Measurements from ENCODE around the gene CYLD. TPM values are rescaled to one million over a fixed set of nuclear protein-coding genes. Genes with fewer than 3 reads are reported as not detected.

CYLD gene
- total RNA-seq, 2 experiments from 2014 or later = 7.4 to 14.9 TPM

DNA sequence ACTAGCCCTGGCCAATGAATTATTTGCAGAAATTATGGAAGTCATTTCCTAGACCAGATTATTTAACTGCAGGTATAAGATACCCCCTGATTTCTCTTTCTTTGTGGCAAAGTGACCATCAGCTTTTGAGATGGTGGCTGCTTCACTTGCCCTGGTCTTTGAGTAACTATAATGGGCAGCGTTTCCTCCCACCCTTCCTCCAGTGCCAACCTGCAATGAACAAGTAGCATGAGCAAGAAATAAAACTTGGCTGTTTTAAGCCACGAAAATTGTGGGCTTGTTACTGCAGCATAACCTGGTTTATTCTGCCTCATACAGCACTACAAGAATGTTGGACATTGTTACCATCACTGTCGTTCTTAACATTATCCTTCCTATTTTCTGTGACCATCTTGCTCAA lies 105.3 kb downstream of the CYLD start:
- no TSS peak for BruUV-seq (replicated peaks)
- ChIA-PET POLR2A (no interaction called here), CTCF (ENCODE audit: unreplicated experiment) (no interaction called here)
- H3K79me2 ChIP-seq (ENCODE audit: insufficient read depth, low read depth, low read length) = no peaks in the 10 kb centered on the region
- no peak for DNase-seq (ENCODE audit: low spot score)
- H2AFZ ChIP-seq (ENCODE audit: low read length) = no peak overlapping the region
- no peak overlapping the region for H3K4me2 ChIP-seq (ENCODE audit: low read length)
- no peak overlapping the region for H3K27ac ChIP-seq (ENCODE audit: low read depth, low read length, poor library complexity, severe bottlenecking)
- no peak for TF ChIP-seq EZH2phosphoT487 (IDR thresholded peaks at IDR 0.05; ENCODE audit: borderline replicate concordance, low read depth, low read length)
- TF ChIP-seq, protein P1, sequence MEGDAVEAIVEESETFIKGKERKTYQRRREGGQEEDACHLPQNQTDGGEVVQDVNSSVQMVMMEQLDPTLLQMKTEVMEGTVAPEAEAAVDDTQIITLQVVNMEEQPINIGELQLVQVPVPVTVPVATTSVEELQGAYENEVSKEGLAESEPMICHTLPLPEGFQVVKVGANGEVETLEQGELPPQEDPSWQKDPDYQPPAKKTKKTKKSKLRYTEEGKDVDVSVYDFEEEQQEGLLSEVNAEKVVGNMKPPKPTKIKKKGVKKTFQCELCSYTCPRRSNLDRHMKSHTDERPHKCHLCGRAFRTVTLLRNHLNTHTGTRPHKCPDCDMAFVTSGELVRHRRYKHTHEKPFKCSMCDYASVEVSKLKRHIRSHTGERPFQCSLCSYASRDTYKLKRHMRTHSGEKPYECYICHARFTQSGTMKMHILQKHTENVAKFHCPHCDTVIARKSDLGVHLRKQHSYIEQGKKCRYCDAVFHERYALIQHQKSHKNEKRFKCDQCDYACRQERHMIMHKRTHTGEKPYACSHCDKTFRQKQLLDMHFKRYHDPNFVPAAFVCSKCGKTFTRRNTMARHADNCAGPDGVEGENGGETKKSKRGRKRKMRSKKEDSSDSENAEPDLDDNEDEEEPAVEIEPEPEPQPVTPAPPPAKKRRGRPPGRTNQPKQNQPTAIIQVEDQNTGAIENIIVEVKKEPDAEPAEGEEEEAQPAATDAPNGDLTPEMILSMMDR (conservative IDR thresholded peaks at IDR 0.05; ENCODE audit: low read length) = no peak
- no peaks in the 10 kb centered on the region for H3K36me3 ChIP-seq (ENCODE audit: insufficient read depth, low read length)
- no peaks in the 10 kb centered on the region for H4K20me1 ChIP-seq (ENCODE audit: insufficient read depth, low read length)
- H3K4me1 ChIP-seq (ENCODE audit: insufficient read depth, low read length, poor library complexity, severe bottlenecking) = no peaks in the 10 kb centered on the region
- no peaks in the 10 kb centered on the region for H3K9me3 ChIP-seq (ENCODE audit: low read length)
- H3K4me3 ChIP-seq (ENCODE audit: low read depth, low read length, poor library complexity, severe bottlenecking) = no peak overlapping the region
- H3K9me2 ChIP-seq (ENCODE audit: insufficient read depth, low read length) = no peaks in the 10 kb centered on the region; the same call in 1 of the 2 replicates
- intact Hi-C loops (cut with micrococcal nuclease; ENCODE audit: unreplicated experiment) = no loop called here

DNA sequence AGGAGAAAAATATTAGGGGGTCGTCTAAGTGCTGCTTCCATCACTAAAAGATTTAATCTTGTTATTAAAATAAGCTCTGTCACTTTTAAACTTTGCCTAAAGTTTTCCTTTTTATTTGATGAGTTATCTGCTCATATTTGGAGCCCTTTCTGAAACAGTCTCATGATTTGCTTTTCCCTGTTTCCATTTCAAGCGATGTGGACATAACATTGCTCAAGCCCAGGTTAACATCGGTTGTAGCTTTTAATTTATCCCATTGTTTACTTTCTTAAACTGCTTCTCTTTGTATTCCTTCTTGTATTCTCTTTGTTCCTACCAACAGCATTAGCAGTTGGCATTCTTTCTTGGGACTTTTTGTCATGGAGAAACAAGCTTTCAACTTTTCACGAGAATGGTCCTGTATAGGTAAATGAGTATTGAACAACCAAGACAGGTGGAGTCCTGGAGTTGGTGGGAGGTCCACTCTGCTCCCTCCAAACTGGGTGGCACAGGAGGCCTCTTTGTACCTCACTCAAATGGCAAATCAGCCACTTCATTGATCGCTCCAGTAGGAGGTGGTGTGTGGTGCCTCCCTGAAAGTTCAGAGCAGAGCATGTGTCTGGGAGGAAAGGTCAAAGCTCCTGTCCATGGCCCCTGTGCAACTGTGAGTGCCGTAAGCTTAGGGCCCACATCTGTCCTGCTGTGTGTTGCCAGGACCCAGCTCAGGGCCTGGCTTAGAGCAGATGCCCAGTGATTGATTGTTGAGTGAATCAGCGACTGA lies 107.0 kb downstream of the CYLD start:
- Histone ChIP-seq H3K4me2 (ENCODE audit: low read length) (no peak overlapping the region), H3K4me1 (ENCODE audit: insufficient read depth, low read length, poor library complexity, severe bottlenecking) (no peaks in the 10 kb centered on the region), H3K36me3 (ENCODE audit: insufficient read depth, low read length) (no peaks in the 10 kb centered on the region), H3K79me2 (ENCODE audit: insufficient read depth, low read depth, low read length) (no peaks in the 10 kb centered on the region), H2AFZ (ENCODE audit: low read length) (no peak overlapping the region), H3K27ac (ENCODE audit: low read depth, low read length, poor library complexity, severe bottlenecking) (no peak overlapping the region), H3K9me2 (ENCODE audit: insufficient read depth, low read length) (no peaks in the 10 kb centered on the region; the same call in 1 of the 2 replicates), H3K4me3 (ENCODE audit: low read depth, low read length, poor library complexity, severe bottlenecking) (no peak overlapping the region), H4K20me1 (ENCODE audit: insufficient read depth, low read length) (no peaks in the 10 kb centered on the region), H3K9me3 (ENCODE audit: low read length) (no peaks in the 10 kb centered on the region)
- no TSS peak for BruUV-seq (replicated peaks)
- DNase-seq (ENCODE audit: low spot score) = no peak
- POLR2A ChIA-PET = interaction anchor here (0.8 kb wide), 1 partner anchor 802 kb away, joined by 3 read pairs; no protein-coding TSS in a partner anchor
- CTCF ChIA-PET (ENCODE audit: unreplicated experiment) = interaction anchor here (0.6 kb wide), 1 partner anchor 12 kb away, joined by 3 read pairs; no protein-coding TSS in a partner anchor
- TF ChIP-seq, protein P1 (conservative IDR thresholded peaks at IDR 0.05; ENCODE audit: low read length) = no peak
- TF ChIP-seq EZH2phosphoT487 (IDR thresholded peaks at IDR 0.05; ENCODE audit: borderline replicate concordance, low read depth, low read length) = no peak
- intact Hi-C loops (cut with micrococcal nuclease; ENCODE audit: unreplicated experiment) = no loop called here

Small RNA genes lying within 50 kb of the gene (microRNA-seq; reads per million reads assigned to microRNA genes)
- not detected for gene MIR3181 (ENCODE audit: borderline replicate concordance)

Small RNA genes lying within 50 kb of the gene (small RNA-seq; reads per million reads assigned to genes)
- gene MIR3181 = not detected

Other genes starting within 250 kb of the CYLD start
- 0.06 TPM in 1 of 2 replicates, not detected in the other for gene NKD1, start 193.7 kb upstream of the CYLD start, total RNA-seq (2014; rRNA removed; shearing (Covaris generic))
- gene NKD1, start 193.7 kb upstream of the CYLD start, total RNA-seq (2022) = 0.04 and 0.31 TPM in 2 replicates
- gene SNX20, start 60.8 kb upstream of the CYLD start, total RNA-seq (2014; rRNA removed; shearing (Covaris generic)) = 2.3 and 5.8 TPM in 2 replicates
- 1.3 and 1.5 TPM in 2 replicates for gene SNX20, start 60.8 kb upstream of the CYLD start, total RNA-seq (2022)
- gene NOD2, start 48.5 kb upstream of the CYLD start, total RNA-seq (2014; rRNA removed; shearing (Covaris generic)) = not detected in 2 replicates
- gene NOD2, start 48.5 kb upstream of the CYLD start, total RNA-seq (2022) = not detected in 2 replicates